Stomach (tissue), 4 donors: ENCODE results near the gene PDXDC1.
"Not testable (repeated sequence)": the region's sequence is repeated elsewhere in the genome, so short reads cannot be mapped to it uniquely, and the experiment has no call there.

Experiments
- POLR2A ChIP-seq, 4 donors: fragments of 450-650 bp; IDR thresholded peaks; one replicate each; pipeline ENCODE4 v1.6.1; 2016; ENCODE audit warnings: antibody characterized with exemption in 4 of 4, control low read depth in 2 of 4, mild to moderate bottlenecking in 1 of 4, moderate library complexity in 1 of 4
- POLR2AphosphoS5 ChIP-seq, 3 donors: sonication (generic); formaldehyde crosslinking; IDR thresholded peaks; one replicate each; pipeline ENCODE4 v1.6.1; 2016; ENCODE audit warnings: antibody characterized with exemption in 3 of 3
- TF ChIP-seq, protein P1 (sequence below), 7 experiments: fragments of 450-650 bp in 4 of 7; fragments of 200-600 bp in 3 of 7; sonication (generic) in 3 of 7; IDR thresholded peaks; one replicate each; pipeline ENCODE4 v1.5.1; 2016 to 2019; ENCODE audit warnings: antibody characterized with exemption in 7 of 7, control low read depth in 2 of 7, mild to moderate bottlenecking in 1 of 7

DNA sequence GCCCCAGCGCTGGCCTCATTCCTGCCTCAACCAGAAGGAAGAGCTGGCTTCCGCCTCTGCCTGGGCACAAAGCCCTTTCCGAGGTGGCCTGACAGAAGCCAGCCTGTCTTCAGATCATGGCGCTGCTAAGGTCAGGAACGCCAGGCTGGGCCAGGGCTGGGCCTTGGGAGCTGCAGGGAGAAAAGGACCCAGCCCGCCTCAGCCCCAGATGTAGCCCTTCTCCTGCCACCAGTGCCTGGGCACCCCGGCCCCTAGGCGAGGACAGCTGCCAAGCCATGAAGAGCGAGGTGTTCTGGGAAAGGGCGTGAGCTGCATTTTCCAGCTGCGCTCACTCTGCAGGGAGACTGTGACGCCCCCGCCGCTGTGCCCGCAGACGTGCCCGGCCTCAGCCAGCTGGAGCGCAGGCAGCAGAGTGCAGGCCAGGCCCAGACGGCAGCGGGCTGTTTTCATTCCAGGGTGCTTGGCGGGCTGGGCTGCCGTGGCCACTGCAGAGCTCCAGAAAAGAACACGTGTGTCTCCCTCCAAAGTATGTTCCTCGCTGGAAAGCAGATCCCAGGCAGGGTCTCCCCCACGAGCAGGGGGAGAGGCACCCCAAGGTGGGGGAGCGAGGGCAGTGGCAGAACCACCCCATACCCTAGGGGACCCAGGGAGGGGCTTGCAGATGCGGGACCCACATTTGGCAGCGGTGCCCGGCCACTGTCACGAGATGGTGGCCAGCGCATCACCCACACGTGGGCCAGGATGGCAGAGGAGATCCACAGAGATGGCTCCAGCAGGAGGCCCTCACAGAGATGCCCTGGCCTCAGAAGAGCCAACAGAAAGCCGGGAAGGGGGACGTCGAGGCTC, 170.8 kb downstream of the PDXDC1 start:
- TF ChIP-seq POLR2AphosphoS5 (IDR thresholded peaks at IDR 0.05) = peak in 1 of 3 donors; percentile 15
- TF ChIP-seq, protein P1, sequence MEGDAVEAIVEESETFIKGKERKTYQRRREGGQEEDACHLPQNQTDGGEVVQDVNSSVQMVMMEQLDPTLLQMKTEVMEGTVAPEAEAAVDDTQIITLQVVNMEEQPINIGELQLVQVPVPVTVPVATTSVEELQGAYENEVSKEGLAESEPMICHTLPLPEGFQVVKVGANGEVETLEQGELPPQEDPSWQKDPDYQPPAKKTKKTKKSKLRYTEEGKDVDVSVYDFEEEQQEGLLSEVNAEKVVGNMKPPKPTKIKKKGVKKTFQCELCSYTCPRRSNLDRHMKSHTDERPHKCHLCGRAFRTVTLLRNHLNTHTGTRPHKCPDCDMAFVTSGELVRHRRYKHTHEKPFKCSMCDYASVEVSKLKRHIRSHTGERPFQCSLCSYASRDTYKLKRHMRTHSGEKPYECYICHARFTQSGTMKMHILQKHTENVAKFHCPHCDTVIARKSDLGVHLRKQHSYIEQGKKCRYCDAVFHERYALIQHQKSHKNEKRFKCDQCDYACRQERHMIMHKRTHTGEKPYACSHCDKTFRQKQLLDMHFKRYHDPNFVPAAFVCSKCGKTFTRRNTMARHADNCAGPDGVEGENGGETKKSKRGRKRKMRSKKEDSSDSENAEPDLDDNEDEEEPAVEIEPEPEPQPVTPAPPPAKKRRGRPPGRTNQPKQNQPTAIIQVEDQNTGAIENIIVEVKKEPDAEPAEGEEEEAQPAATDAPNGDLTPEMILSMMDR (IDR thresholded peaks at IDR 0.05) = not testable (repeated sequence)
- TF ChIP-seq POLR2A (IDR thresholded peaks at IDR 0.05) = not testable (repeated sequence)
